ENCODE results near the gene NSMCE1. TPM values are rescaled to one million over a fixed set of nuclear protein-coding genes. Genes with fewer than 3 reads are reported as not detected.

NSMCE1 gene
- total and polyA plus RNA-seq, 8 donors = 48.6 to 71.7 (median 65.0) TPM

- intact Hi-C loops (cut with DNase I) = no loop called here
- peak overlapping the region; percentile 77 to 89 for H3K27ac ChIP-seq
- peak in 1 of 4 donors; percentile 53 for DNase-seq
- H3K4me3 ChIP-seq = peak overlapping the region in 1 of 2 donors; percentile 3
- peak; percentile 26 for ATAC-seq
- no peaks in the 10 kb centered on the region for H3K27me3 ChIP-seq
- H3K9me3 ChIP-seq = no peaks in the 10 kb centered on the region
- H3K36me3 ChIP-seq = peaks cover 0 to 18% of the 10 kb centered on the region in 2 donors
- peaks cover 18 to 84% of the 10 kb centered on the region in 2 donors for H3K4me1 ChIP-seq
- TF ChIP-seq CTCF (IDR thresholded peaks at IDR 0.05) = no peak
These were observed 31.2 kb downstream of the NSMCE1 start for GRCh38 chr16:27237219-27238015.

GRCh38 chr16:27236635-27237218 lies 31.8 kb downstream of the NSMCE1 start:
- H3K9me3 ChIP-seq = no peaks in the 10 kb centered on the region
- DNase-seq (peak in 1 of 4 donors; percentile 23), ATAC-seq (no peak)
- peaks cover 15 to 82% of the 10 kb centered on the region in 2 donors for H3K4me1 ChIP-seq
- H3K36me3 ChIP-seq = peaks cover 0 to 25% of the 10 kb centered on the region in 2 donors
- intact Hi-C loops (cut with DNase I) = no loop called here
- H3K4me3 ChIP-seq = no peak overlapping the region
- TF ChIP-seq CTCF (IDR thresholded peaks at IDR 0.05) = no peak
- peak overlapping the region; percentile 77 to 89 for H3K27ac ChIP-seq
- no peaks in the 10 kb centered on the region for H3K27me3 ChIP-seq

- H3K36me3 ChIP-seq = peaks cover 0 to 33% of the 10 kb centered on the region in 2 donors
- no peak overlapping the region for H3K4me3 ChIP-seq
- H3K9me3 ChIP-seq = no peaks in the 10 kb centered on the region
- intact Hi-C loops (cut with DNase I) = no loop called here
- DNase-seq (peak in 1 of 4 donors; percentile 33), ATAC-seq (no peak)
- peaks cover 15 to 76% of the 10 kb centered on the region in 2 donors for H3K4me1 ChIP-seq
- TF ChIP-seq CTCF (IDR thresholded peaks at IDR 0.05) = no peak
- peak overlapping the region; percentile 57 to 89 for H3K27ac ChIP-seq
- H3K27me3 ChIP-seq = no peaks in the 10 kb centered on the region
These were observed 32.7 kb downstream of the NSMCE1 start for GRCh38 chr16:27235938-27236245.

- H3K27ac ChIP-seq = peak overlapping the region; percentile 57 to 89
- H3K4me1 ChIP-seq = peaks cover 15 to 70% of the 10 kb centered on the region in 2 donors
- peaks cover 0 to 39% of the 10 kb centered on the region in 2 donors for H3K36me3 ChIP-seq
- DNase-seq (peak in 3 of 4 donors; percentile 76 to 87 (median 87)), ATAC-seq (peak; percentile 77)
- TF ChIP-seq CTCF (IDR thresholded peaks at IDR 0.05) = peak; percentile 78 to 85
- no peaks in the 10 kb centered on the region for H3K9me3 ChIP-seq
- H3K27me3 ChIP-seq = no peaks in the 10 kb centered on the region
- intact Hi-C loops (cut with DNase I) = no loop called here
- H3K4me3 ChIP-seq = peak overlapping the region in 1 of 2 donors; percentile 22
These were observed 33.3 kb downstream of the NSMCE1 start for GRCh38 chr16:27235055-27235937.
